Muscle of back (tissue), 11 donors: ENCODE results near the gene GRAMD2B. TPM values are rescaled to one million over a fixed set of nuclear protein-coding genes. Genes with fewer than 3 reads are reported as not detected.

Source experiments
- DNase-seq, 3 donors: peaks; one replicate each; pipeline versions ENCODE4 v3.0.0 to v3.0.0-alpha.2; 2013
- polyA plus RNA-seq, 10 donors: library from polyadenylated mRNA; unstranded; fragments of 120-200 nt; gene quantifications; one replicate each; pipeline ENCODE4 v1.2.1, GENCODE V29; 2013; ENCODE audit not compliant: insufficient read length in 10 of 10

Gene GRAMD2B
- polyA plus RNA-seq, 10 donors = 11.7 to 18.1 (median 13.2) TPM

- no peak for DNase-seq
Measured at GRCh38 chr5:126536874-126537273, 113.7 kb downstream of the GRAMD2B start.

GRCh38 chr5:126538579-126538978 lies 115.4 kb downstream of the GRAMD2B start:
- DNase-seq = no peak

- DNase-seq = peak in 1 of 3 donors; percentile 28
Measured at GRCh38 chr5:126540631-126541030, 117.4 kb downstream of the GRAMD2B start.

GRCh38 chr5:126542441-126542840 lies 119.2 kb downstream of the GRAMD2B start:
- DNase-seq = no peak

- no peak for DNase-seq
Measured at GRCh38 chr5:126543009-126543408, 119.8 kb downstream of the GRAMD2B start.

GRCh38 chr5:126543660-126544059 lies 120.5 kb downstream of the GRAMD2B start:
- no peak for DNase-seq

Other genes with a start within 250 kb of the GRAMD2B start
- 10 to 100 TPM; 46.9 to 74.4 (median 61.1) TPM for gene ALDH7A1, start 171.8 kb downstream of the GRAMD2B start, polyA plus RNA-seq
- gene PHAX, start 177.5 kb downstream of the GRAMD2B start, polyA plus RNA-seq = 10 to 100 TPM; 39.7 to 59.9 (median 45.7) TPM